ENCODE measurements around the gene DTX3. TPM values are rescaled to one million over a fixed set of nuclear protein-coding genes. Genes with fewer than 3 reads are reported as not detected.

The DTX3 gene
- total RNA-seq, 1 experiment from 2014 or later: 61.7 TPM

DNA sequence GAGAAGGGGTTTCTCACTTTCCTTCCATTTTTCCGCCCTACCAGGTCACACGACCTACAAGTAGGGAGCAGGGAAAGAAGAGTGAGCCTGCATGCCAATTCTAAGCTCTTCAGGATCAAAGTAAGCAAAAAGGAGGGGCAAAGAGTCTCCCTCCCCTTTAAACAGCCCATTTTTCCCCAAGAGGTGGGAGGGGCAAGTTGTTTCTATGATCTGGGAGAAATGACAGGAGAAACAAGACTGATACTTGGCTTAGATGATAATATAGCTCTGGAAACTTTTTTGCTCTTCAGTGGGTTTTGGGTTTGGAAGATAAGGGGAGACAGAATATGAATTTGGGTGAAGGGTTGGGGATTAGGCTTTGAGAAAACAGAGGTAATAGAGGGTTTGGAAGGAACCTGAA is 1.8 kb downstream of the DTX3 start:
- TF ChIP-seq, protein P1, sequence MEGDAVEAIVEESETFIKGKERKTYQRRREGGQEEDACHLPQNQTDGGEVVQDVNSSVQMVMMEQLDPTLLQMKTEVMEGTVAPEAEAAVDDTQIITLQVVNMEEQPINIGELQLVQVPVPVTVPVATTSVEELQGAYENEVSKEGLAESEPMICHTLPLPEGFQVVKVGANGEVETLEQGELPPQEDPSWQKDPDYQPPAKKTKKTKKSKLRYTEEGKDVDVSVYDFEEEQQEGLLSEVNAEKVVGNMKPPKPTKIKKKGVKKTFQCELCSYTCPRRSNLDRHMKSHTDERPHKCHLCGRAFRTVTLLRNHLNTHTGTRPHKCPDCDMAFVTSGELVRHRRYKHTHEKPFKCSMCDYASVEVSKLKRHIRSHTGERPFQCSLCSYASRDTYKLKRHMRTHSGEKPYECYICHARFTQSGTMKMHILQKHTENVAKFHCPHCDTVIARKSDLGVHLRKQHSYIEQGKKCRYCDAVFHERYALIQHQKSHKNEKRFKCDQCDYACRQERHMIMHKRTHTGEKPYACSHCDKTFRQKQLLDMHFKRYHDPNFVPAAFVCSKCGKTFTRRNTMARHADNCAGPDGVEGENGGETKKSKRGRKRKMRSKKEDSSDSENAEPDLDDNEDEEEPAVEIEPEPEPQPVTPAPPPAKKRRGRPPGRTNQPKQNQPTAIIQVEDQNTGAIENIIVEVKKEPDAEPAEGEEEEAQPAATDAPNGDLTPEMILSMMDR (conservative IDR thresholded peaks at IDR 0.05; ENCODE audit: low read depth, low read length): no peak
- TF ChIP-seq EZH2 (IDR thresholded peaks at IDR 0.05; ENCODE audit: borderline replicate concordance, low read depth, low read length, poor library complexity, severe bottlenecking): no peak
- Histone ChIP-seq H3K4me3 (ENCODE audit: low read depth, low read length, poor library complexity, severe bottlenecking) (no peak overlapping the region), H3K4me1 (ENCODE audit: insufficient read depth, low read length, poor library complexity, severe bottlenecking) (peaks cover 18% of the 10 kb centered on the region), H3K36me3 (ENCODE audit: insufficient read depth, low read length, poor library complexity, severe bottlenecking) (peaks cover 6% of the 10 kb centered on the region), H3K27me3 (replicated peaks; ENCODE audit: insufficient read depth, low read depth, low read length, poor library complexity) (no peaks in the 10 kb centered on the region), H3K9me3 (ENCODE audit: low read depth, low read length, poor library complexity, severe bottlenecking) (no peaks in the 10 kb centered on the region), H3K27ac (ENCODE audit: low read depth, low read length, poor library complexity, severe bottlenecking) (no peak overlapping the region)
- no peak for DNase-seq (ENCODE audit: low spot score)
- ChIA-PET POLR2A (ENCODE audit: low non-redundant PET) (no interaction called here), CTCF (interaction anchor here (1.6 kb wide), 1 partner anchor 120 kb away, joined by 3 read pairs; no protein-coding TSS in a partner anchor)
- no TSS peak for BruUV-seq (replicated peaks)
- intact Hi-C loops (cut with micrococcal nuclease; ENCODE audit: unreplicated experiment): no loop called here

DNA sequence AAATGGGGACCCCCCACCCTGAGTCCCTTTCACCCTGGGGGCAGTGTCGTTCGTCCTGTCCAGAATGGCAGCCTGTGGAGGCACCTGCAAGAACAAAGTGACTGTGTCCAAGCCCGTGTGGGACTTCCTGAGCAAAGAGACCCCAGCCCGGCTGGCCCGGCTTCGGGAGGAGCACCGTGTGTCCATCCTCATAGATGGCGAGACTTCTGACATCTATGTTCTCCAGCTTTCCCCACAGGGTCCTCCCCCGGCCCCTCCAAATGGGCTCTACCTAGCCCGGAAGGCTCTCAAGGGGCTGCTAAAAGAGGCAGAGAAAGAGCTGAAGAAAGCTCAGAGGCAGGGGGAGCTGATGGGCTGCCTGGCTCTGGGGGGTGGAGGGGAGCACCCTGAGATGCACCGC is 2.2 kb downstream of the DTX3 start:
- intact Hi-C loops (cut with micrococcal nuclease; ENCODE audit: unreplicated experiment): no loop called here
- no peak for DNase-seq (ENCODE audit: low spot score)
- no TSS peak for BruUV-seq (replicated peaks)
- H3K36me3 ChIP-seq (ENCODE audit: insufficient read depth, low read length, poor library complexity, severe bottlenecking): peaks cover 6% of the 10 kb centered on the region
- no peak overlapping the region for H3K4me3 ChIP-seq (ENCODE audit: low read depth, low read length, poor library complexity, severe bottlenecking)
- TF ChIP-seq, protein P1 (conservative IDR thresholded peaks at IDR 0.05; ENCODE audit: low read depth, low read length): no peak
- TF ChIP-seq EZH2 (IDR thresholded peaks at IDR 0.05; ENCODE audit: borderline replicate concordance, low read depth, low read length, poor library complexity, severe bottlenecking): no peak
- H3K27me3 ChIP-seq (replicated peaks; ENCODE audit: insufficient read depth, low read depth, low read length, poor library complexity): no peaks in the 10 kb centered on the region
- H3K27ac ChIP-seq (ENCODE audit: low read depth, low read length, poor library complexity, severe bottlenecking): no peak overlapping the region
- no peaks in the 10 kb centered on the region for H3K9me3 ChIP-seq (ENCODE audit: low read depth, low read length, poor library complexity, severe bottlenecking)
- H3K4me1 ChIP-seq (ENCODE audit: insufficient read depth, low read length, poor library complexity, severe bottlenecking): peaks cover 18% of the 10 kb centered on the region
- CTCF ChIA-PET: no interaction called here
- POLR2A ChIA-PET (ENCODE audit: low non-redundant PET): no interaction called here

DNA sequence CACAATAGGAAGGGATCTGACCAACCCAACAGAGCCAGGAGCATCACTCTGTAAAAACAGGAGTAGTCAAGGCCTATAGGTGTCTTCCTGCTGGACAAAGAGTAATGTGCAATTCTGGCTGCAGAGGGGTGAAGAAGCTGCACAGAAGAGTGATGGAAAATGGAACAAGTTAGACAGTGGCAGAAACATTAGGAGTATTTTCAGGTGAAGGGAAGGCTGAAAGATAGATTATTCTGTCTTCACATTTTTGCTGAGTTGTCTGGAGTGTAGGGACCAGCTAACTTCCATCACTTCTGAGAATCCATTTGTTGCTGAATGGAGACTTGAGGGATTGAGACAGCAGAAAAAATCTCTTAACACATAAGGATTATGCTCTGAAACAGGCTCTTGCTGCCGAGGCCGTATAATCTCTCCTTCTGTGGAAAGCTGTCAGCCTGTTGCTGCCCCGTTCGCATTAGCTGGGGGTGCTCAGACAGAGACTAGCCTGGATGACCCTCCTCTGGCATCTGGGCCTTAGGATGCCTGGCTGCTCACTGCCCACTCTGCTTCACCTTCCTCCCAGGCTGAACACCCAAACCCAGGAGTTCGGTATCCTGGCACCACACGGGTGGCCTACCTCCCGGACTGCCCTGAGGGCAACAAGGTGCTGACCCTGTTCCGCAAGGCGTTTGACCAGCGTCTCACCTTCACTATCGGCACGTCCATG is 3.5 kb downstream of the DTX3 start:
- H3K27me3 ChIP-seq (replicated peaks; ENCODE audit: insufficient read depth, low read depth, low read length, poor library complexity): no peaks in the 10 kb centered on the region
- H3K4me1 ChIP-seq (ENCODE audit: insufficient read depth, low read length, poor library complexity, severe bottlenecking): peaks cover 23% of the 10 kb centered on the region
- H3K27ac ChIP-seq (ENCODE audit: low read depth, low read length, poor library complexity, severe bottlenecking): no peak overlapping the region
- no peak for DNase-seq (ENCODE audit: low spot score)
- no peak overlapping the region for H3K4me3 ChIP-seq (ENCODE audit: low read depth, low read length, poor library complexity, severe bottlenecking)
- no peaks in the 10 kb centered on the region for H3K9me3 ChIP-seq (ENCODE audit: low read depth, low read length, poor library complexity, severe bottlenecking)
- POLR2A ChIA-PET (ENCODE audit: low non-redundant PET): no interaction called here
- CTCF ChIA-PET: interaction anchor here (0.6 to 0.7 kb wide), 2 partner anchors 25 to 149 kb away, joined by 4 read pairs; no protein-coding TSS in a partner anchor
- no peak for TF ChIP-seq EZH2 (IDR thresholded peaks at IDR 0.05; ENCODE audit: borderline replicate concordance, low read depth, low read length, poor library complexity, severe bottlenecking)
- TF ChIP-seq, protein P1 (conservative IDR thresholded peaks at IDR 0.05; ENCODE audit: low read depth, low read length): no peak
- BruUV-seq (replicated peaks): no TSS peak
- intact Hi-C loops (cut with micrococcal nuclease; ENCODE audit: unreplicated experiment): no loop called here
- H3K36me3 ChIP-seq (ENCODE audit: insufficient read depth, low read length, poor library complexity, severe bottlenecking): peaks cover 3% of the 10 kb centered on the region
